ENCODE results near the gene TIPARP. TPM values are rescaled to one million over a fixed set of nuclear protein-coding genes. Genes with fewer than 3 reads are reported as not detected.

Gene TIPARP
- total and polyA plus RNA-seq, 2 of the 8 experiments (the other 6 are each of a cell fraction or from before 2014, with no cell fraction given) = 1.6 to 5.8 TPM

DNA sequence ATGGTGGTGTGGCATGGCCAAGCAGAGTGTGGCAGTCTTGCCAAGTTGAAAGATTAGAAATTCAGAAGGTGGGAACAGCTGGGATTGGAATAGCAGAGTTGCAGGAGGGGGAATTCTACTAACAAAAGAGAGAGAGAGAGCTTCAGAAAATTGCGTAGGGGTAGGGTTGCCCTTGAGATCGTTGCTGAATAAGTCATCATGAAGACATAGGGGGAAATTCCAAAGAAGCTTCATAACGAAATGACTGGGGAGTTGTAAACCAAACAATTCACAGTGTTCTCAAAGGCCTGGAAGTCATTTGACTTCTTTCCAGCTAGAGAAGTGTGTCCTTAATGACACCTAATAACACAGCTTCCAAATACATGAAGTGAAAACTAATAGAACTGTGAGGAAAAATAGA is 26.3 kb upstream of the TIPARP start:
- DNase-seq (ENCODE audit: low read depth in 1 of 2, low spot score in 2 of 2) (no peak), FAIRE-seq (no peak)
- Histone ChIP-seq H2AFZ (ENCODE audit: low read length) (no peak overlapping the region), H3K4ac (replicated peaks; ENCODE audit: insufficient read length, low read depth, low read length) (no peak overlapping the region), H3K4me1 (replicated peaks in 1 of 4; ENCODE audit: control insufficient read depth in 3 of 4, insufficient read depth in 4 of 4, low read length in 3 of 4) (peaks cover 0 to 10% (median 2%) of the 10 kb centered on the region in 4 experiments; a peak in 3 of 7 replicates), H4K20me1 (replicated peaks in 1 of 2; ENCODE audit: control insufficient read depth in 1 of 2, insufficient read depth in 2 of 2, low read length in 2 of 2) (no peaks in the 10 kb centered on the region), H2BK12ac (ENCODE audit: low read depth, low read length) (no peak overlapping the region), H3K4me3 (ENCODE audit: extremely low read depth in 1 of 4, insufficient read depth in 2 of 4, low read depth in 3 of 4, low read length in 4 of 4) (no peak overlapping the region), H2BK120ac (replicated peaks; ENCODE audit: low read depth, low read length) (no peak overlapping the region), H3K56ac (replicated peaks; ENCODE audit: insufficient read length, low read depth, low read length) (no peak overlapping the region), H3K4me2 (ENCODE audit: insufficient read depth in 1 of 2, low read depth in 2 of 2, low read length in 2 of 2) (no peak overlapping the region), H3K14ac (ENCODE audit: insufficient read length) (no peak overlapping the region), H4K5ac (ENCODE audit: insufficient read length, low read depth, low read length) (no peak overlapping the region), H3K23me2 (ENCODE audit: low read depth, low read length) (no peaks in the 10 kb centered on the region), H2AK5ac (ENCODE audit: low read depth, low read length) (no peak overlapping the region), H3K9me3 (ENCODE audit: insufficient read depth in 2 of 2, low read depth in 1 of 2, low read length in 1 of 2) (no peaks in the 10 kb centered on the region), H2BK15ac (ENCODE audit: low read length) (no peak overlapping the region), H4K91ac (replicated peaks; ENCODE audit: insufficient read length, low read length) (no peak overlapping the region), H3K9ac (replicated peaks in 1 of 4; ENCODE audit: extremely low read depth in 1 of 4, low read depth in 3 of 4, low read length in 3 of 4) (no peak overlapping the region), H3K36me3 (ENCODE audit: control insufficient read depth in 2 of 4, insufficient read depth in 4 of 4, low read length in 3 of 4) (no peaks in the 10 kb centered on the region), H3K27me3 (replicated peaks in 1 of 4; ENCODE audit: control insufficient read depth in 3 of 4, extremely low read depth in 1 of 4, insufficient read depth in 3 of 4, low read length in 3 of 4) (no peaks in the 10 kb centered on the region), H3K79me1 (ENCODE audit: low read depth, low read length) (no peaks in the 10 kb centered on the region), H3K27ac (ENCODE audit: low read depth, low read length) (no peak overlapping the region), H2BK20ac (ENCODE audit: low read length) (no peak overlapping the region), H3K79me2 (ENCODE audit: control insufficient read depth in 1 of 2, insufficient read depth in 2 of 2, low read length in 2 of 2) (no peaks in the 10 kb centered on the region), H3K23ac (ENCODE audit: insufficient read length) (no peak overlapping the region), H3K18ac (ENCODE audit: extremely low read depth, low read length) (no peak overlapping the region), H4K8ac (ENCODE audit: extremely low read depth, insufficient read depth, low read length) (no peak overlapping the region), H2BK5ac (ENCODE audit: low read depth, low read length) (no peak overlapping the region)
- TF ChIP-seq RFX5 (IDR thresholded peaks at IDR 0.05; ENCODE audit: borderline replicate concordance, low read depth, low read length) = no peak
- no peak for TF ChIP-seq SP1 (IDR thresholded peaks at IDR 0.05; ENCODE audit: low read depth, low read length)
- TF ChIP-seq KDM5A (IDR thresholded peaks at IDR 0.05; ENCODE audit: low read length) = no peak
- TF ChIP-seq NRF1 (IDR thresholded peaks at IDR 0.05; ENCODE audit: low read depth, low read length) = no peak
- no peak for TF ChIP-seq POLR2A (IDR thresholded peaks at IDR 0.05; ENCODE audit: control extremely low read depth in 1 of 2, low read depth in 2 of 2, low read length in 2 of 2)
- no peak for TF ChIP-seq GTF2F1 (IDR thresholded peaks at IDR 0.05; ENCODE audit: borderline replicate concordance, low read depth, low read length)
- no peak for TF ChIP-seq KDM4A (IDR thresholded peaks at IDR 0.05; ENCODE audit: low read depth, low read length, severe bottlenecking)
- no peak for TF ChIP-seq BACH1 (IDR thresholded peaks at IDR 0.05; ENCODE audit: low read length)
- no peak for TF ChIP-seq SIX5 (IDR thresholded peaks at IDR 0.05; ENCODE audit: low read depth, low read length)
- no peak for TF ChIP-seq TAF1 (IDR thresholded peaks at IDR 0.05; ENCODE audit: low read depth, low read length)
- TF ChIP-seq SP2 (IDR thresholded peaks at IDR 0.05; ENCODE audit: low read length) = no peak
- 85% methylated on average over 3 of the region's 3 CpGs; no CpG with 5 or more reads in 1 of the 2 experiments for WGBS, 2 experiments (ENCODE audit: extremely low coverage in 1 of 2, insufficient coverage in 1 of 2, insufficient read length in 1 of 2, insufficient replicate concordance in 2 of 2, low coverage in 1 of 2, low lambda C conversion rate in 2 of 2, missing lambda C conversion rate in 1 of 2)
- CTCF ChIA-PET (ENCODE audit: partially characterized antibody) = interaction anchor here (1.6 kb wide), 1 partner anchor 12 kb away, joined by 3 read pairs; no protein-coding TSS in a partner anchor
- POLR2A ChIA-PET (ENCODE audit: partially characterized antibody) = no interaction called here
